Lower lobe of right lung (tissue), 2 donors: Measurements from ENCODE around the gene SERTM2. TPM values are rescaled to one million over a fixed set of nuclear protein-coding genes. Genes with fewer than 3 reads are reported as not detected.

Experiments used
- ATAC-seq, 2 donors: fragments of 200-7000 bp; cut with Tn5 transposase; one replicate each; pipeline ENCODE4 v1.9.1; 2020 to 2022; ENCODE audit warnings: mild to moderate bottlenecking in 2 of 2, moderate library complexity in 2 of 2
- DNase-seq: peaks from one replicate; pipeline ENCODE4 v3.0.0-alpha.2; 2020
- H3K27ac ChIP-seq: fragments of 200-600 bp; one replicate; pipeline ENCODE4 v1.8.0; 2022
- H3K27me3 ChIP-seq: fragments of 200-600 bp; one replicate; pipeline ENCODE4 v1.8.0; 2022; ENCODE audit warnings: low read depth
- H3K36me3 ChIP-seq: fragments of 200-600 bp; one replicate; pipeline ENCODE4 v1.8.0; 2022; ENCODE audit warnings: mild to moderate bottlenecking
- H3K4me1 ChIP-seq: fragments of 200-600 bp; one replicate; pipeline ENCODE4 v1.8.0; 2022
- H3K4me3 ChIP-seq: fragments of 200-600 bp; one replicate; pipeline ENCODE4 v1.8.0; 2022; ENCODE audit warnings: mild to moderate bottlenecking
- H3K9me3 ChIP-seq: fragments of 200-600 bp; one replicate; pipeline ENCODE4 v1.8.0; 2022
- CTCF ChIP-seq: fragments of 200-600 bp; IDR thresholded peaks from one replicate; pipeline ENCODE4 v1.8.0; 2022; ENCODE audit warnings: antibody characterized with exemption, mild to moderate bottlenecking
- intact Hi-C: fragments of 100-400 bp; cut with DNase I; formaldehyde crosslinking; loops from one replicate; pipeline ENCODE4 v1.11.0; 2022
- total RNA-seq: library from RNA; stranded (reverse); fragmentation: NEBNext Ultra II Directional; extraction: Animal tissue kit (Norgen Biotek cat#: 25700); gene quantifications from one replicate; pipeline ENCODE4 v1.2.1, GENCODE V29; 2021
- donor health status: DM: no; HTN: yes; CAD: no; lungs with severe emphysema.

The SERTM2 gene
- total RNA-seq, 1 donor from 2014 or later, result 0.09 TPM

DNA sequence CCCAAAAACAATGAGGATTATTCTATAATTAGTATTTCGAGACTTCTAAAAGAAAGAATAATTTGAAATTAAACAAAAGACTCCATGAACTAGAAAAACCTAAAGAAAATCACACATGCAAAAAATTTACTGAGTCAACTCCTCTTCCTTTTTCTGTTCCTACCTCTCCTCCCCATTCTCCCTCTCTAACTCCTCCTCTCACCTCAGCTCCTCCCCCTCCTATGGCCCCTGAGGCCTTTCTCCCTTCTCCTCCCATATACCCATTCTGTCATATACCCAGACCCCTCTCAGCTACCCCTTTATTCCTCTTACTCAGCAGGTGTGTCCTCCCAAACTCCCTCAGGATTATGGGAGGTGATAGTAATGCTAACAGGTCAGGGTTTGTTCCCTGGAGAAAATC, 57.4 kb downstream of the SERTM2 start:
- intact Hi-C loops, result no loop called here

More for the DNA sequence above, 57.4 kb downstream of the SERTM2 start:
- Histone ChIP-seq H3K36me3 (no peaks in the 10 kb centered on the region), H3K27ac (no peak overlapping the region), H3K27me3 (no peaks in the 10 kb centered on the region), H3K4me3 (no peak overlapping the region), H3K4me1 (no peaks in the 10 kb centered on the region), H3K9me3 (no peaks in the 10 kb centered on the region)
- ATAC-seq (no peak), DNase-seq (no peak)
- no peak for TF ChIP-seq CTCF

Other genes starting within 250 kb of the SERTM2 start
- not detected for gene CAPN6, start 241.2 kb upstream of the SERTM2 start, total RNA-seq
- not detected for gene DCX, start 99.5 kb upstream of the SERTM2 start, total RNA-seq
- 40.3 TPM for gene ALG13, start 169.5 kb downstream of the SERTM2 start, total RNA-seq